HEK293 (cell line): ENCODE results near the gene TTC39A.

Experiments
- ZNF266 ChIP-seq: fragments of 450-650 bp; formaldehyde crosslinking; IDR thresholded peaks from 2 replicates; pipeline ENCODE4 v1.5.1; 2016; ENCODE audit warnings: missing biosample characterization, missing genetic modification characterization, low read depth
- TF ChIP-seq, protein P1 (sequence below): fragments of 450-650 bp; formaldehyde crosslinking; IDR thresholded peaks from 2 replicates; pipeline ENCODE4 v1.5.1; 2016; ENCODE audit warnings: missing biosample characterization, missing genetic modification characterization

DNA sequence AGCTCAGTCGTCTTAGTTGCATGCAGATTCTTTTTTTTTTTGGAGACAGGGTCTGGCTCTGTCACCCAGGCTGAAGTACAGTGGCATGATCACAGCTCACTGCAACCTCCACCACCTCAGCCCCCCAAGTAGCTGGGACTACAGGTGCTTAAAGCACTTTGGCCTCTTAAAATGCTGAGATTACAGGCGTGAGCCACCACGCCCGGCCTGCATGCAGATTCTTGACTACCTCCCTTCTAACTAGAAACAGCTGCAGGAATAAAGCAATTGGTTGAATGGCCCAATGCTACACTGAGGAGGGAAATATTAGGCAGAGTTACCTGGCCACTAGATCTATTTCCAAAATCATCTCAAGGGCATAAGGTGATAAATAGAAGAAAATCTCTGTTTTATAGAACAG, 29.5 kb upstream of the TTC39A start:
- TF ChIP-seq, protein P1, sequence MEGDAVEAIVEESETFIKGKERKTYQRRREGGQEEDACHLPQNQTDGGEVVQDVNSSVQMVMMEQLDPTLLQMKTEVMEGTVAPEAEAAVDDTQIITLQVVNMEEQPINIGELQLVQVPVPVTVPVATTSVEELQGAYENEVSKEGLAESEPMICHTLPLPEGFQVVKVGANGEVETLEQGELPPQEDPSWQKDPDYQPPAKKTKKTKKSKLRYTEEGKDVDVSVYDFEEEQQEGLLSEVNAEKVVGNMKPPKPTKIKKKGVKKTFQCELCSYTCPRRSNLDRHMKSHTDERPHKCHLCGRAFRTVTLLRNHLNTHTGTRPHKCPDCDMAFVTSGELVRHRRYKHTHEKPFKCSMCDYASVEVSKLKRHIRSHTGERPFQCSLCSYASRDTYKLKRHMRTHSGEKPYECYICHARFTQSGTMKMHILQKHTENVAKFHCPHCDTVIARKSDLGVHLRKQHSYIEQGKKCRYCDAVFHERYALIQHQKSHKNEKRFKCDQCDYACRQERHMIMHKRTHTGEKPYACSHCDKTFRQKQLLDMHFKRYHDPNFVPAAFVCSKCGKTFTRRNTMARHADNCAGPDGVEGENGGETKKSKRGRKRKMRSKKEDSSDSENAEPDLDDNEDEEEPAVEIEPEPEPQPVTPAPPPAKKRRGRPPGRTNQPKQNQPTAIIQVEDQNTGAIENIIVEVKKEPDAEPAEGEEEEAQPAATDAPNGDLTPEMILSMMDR (tag by site-specific recombination) = no peak
- no peak for TF ChIP-seq ZNF266 (tag by site-specific recombination)
